GM19397 (cell line): ENCODE measurements around the gene YAF2.
"Not testable (repeated sequence)": the region's sequence is repeated elsewhere in the genome, so short reads cannot be mapped to it uniquely, and the experiment has no call there.

Source experiments
- ATAC-seq: cut with Tn5 transposase; IDR thresholded peaks from one replicate; pipeline ENCODE4 v1.9.1; 2021; ENCODE audit warnings: mild to moderate bottlenecking, moderate library complexity; ENCODE audit not compliant: unreplicated experiment

YAF2 gene

DNA sequence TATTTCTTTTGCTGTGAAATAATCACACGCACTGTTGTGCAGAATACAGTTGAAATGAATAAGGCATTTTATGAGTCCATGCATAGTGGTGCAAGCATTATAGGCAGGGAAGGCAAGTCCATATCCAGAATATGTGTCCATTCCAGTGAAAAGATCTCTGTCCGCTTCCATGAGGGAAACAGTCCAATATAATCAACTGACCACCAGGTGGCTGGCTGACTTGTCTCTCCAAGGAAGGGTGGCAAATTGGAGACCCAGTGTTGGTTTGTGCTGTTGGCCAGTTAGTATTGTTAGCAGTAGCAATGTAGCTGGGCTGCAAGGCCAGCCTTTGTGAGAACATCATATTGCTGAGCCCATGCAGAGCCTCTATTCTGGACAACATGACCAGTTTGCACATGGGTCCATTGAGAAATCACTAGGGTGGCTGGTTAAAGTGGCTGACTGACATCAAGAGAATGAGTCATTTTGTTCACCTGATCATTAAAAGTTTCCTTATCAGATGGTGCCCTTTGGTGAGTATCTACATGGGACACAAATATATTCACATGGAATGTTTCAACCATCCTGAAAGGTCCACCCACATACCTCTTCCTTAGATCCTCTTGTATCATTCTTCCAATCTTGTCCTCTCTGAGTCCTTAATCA lies 17.3 kb upstream of the YAF2 start:
- ATAC-seq = no peak

DNA sequence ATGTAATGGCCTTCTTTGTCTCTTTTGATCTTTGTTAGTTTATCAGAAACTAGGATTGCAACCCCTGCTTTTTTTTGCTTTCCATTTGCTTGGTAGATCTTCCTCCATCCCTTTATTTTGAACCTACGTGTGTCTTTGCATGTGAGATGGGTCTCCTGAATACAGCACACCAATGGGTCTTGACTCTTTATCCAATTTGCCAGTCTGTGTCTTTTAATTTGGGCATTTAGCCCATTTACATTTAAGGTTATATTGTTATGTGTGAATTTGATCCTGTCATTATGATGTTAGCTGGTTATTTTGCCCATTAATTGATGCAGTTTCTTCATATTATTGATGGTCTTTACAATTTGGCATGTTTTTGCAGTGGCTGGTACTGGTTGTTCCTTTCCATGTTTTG lies 14.6 kb upstream of the YAF2 start:
- ATAC-seq = not testable (repeated sequence)

DNA sequence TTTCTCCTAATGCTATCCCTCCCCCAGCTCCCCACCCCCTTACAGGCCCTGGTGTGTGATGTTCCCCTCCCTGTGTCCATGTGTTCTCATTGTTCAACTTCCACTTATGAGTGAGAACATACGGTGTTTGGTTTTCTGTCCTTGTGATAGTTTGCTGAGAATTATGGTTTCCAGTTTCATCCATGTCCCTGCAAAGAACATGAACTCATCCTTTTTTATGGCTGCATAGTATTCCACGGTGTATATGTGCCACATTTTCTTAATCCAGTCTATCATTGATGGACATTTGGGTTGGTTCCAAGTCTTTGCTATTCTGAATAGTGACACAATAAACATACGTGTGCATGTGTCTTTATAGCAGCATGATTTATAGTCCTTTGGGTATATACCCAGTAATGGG lies 11.0 kb upstream of the YAF2 start:
- ATAC-seq = not testable (repeated sequence)

DNA sequence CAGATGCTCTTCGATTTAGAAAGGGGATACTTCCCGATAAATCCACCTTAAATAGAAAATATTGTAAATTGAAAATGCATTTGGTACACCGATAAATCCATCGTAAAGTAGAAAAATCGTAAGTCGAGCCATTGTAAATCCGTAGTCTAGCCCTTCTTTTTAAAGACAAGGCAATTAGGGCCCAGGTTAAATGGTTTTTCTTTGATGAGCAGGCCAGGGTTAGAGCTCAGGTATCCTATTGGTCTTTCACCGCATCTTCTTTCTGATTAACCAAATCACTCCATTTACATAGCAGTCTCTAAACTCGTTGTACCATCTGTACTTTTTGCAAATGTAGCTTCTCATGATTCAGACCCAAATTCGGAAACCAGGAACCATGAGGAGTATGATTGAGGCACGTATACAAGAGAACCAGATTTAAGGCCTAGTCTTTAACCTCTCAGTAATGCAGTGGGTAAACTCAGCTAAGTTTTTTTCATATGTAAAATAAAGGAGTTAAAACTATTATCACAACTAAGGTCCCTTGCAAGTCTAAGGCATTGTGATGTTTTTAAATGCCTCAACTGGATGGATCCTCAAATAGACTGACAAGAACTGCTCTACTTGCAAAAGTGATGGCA lies 2.2 kb upstream of the YAF2 start:
- no peak for ATAC-seq

DNA sequence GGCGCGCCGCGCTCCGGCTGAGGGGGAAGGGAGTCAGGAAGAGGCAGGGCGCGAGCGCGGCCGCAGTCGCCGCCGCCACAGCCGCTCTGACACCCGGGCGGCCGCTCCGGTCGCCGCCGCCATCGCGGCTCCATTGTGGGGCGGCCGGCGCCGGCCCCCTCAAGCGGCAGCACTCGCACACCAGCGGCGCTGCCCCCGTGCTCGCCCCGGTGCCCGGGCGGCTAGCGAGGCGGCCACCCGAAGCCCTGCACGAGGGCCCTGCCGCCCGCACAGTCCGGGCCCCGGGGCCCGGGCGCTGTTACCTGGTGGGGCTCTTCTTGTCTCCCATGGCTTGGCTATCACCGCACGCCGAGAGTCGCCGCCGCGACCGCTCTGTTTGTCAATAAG lies 202 bp downstream of the YAF2 start:
- no peak for ATAC-seq

DNA sequence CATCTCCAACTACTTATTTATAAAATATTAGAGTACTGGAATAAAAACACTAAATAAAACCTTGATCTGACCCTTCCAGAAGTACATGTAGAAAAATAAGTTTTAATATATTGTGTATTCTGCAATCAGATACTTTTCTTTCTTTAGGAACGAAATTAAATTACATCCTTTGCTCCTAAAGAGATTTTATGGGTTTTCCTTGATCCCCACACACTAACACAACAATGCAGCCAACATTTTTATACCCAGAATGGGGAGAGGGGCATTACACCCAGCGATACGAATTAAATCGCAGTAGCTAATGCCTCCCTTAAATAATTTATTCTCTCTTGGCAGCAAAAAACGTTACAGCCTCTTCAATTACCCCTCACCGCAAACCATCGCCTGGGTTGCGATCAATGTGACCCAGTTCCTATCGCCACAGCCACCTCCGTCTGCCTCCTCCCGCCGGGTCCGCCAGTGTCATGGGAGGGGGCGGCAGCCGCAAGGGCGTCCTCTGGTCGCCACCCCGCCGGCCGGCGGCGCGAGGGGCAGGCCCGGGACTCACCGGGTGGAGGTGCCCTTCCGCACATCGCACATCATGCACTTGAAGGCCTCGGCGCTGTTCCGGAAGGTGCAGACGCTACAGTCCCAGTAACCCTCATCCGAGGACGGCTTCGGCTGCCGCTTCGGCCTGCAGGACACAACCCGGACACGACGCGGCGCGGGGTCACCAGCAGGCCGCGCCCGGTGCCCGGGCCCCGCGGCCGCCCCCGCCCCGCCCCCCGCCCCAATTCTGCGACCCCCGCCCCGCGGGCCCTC lies 796 bp downstream of the YAF2 start:
- ATAC-seq = peak; percentile 75

DNA sequence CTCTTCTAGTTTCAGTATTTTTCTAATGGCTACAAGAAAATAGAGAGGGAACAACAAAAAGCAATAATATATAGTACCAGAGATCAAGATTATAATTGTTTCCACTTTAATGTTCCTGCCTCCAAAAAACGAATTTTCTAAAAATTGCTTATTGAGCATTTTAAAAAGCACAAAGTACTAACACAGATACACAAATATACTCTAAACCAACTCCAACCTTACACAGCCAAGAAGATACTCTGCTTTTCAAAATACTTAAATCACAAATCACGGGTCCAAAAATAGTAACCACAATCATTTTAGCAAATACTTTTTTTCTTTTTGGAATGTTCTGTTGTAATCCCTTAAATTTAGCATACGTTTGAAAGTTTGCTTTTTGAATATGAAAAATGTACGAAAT lies 2.0 kb downstream of the YAF2 start:
- ATAC-seq = no peak

DNA sequence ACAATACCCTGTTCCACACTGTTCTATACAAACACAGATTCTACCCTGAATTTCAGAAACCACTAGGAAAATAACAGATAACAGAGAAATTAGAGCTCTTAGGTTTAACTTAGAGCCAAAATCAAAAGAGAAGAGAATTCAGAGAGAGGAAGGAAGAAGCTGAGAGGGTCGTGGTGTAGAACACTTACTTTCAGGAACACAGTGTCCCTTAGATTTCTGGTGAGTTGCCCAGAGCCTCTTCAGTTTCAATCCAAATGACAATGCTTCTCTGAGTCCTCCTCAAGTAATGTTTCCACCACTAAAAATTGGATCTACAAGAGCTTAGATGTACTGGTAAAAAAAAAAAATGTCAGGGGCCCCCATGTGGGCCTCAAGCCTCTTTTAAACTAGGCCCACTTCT lies 2.6 kb downstream of the YAF2 start:
- no peak for ATAC-seq

DNA sequence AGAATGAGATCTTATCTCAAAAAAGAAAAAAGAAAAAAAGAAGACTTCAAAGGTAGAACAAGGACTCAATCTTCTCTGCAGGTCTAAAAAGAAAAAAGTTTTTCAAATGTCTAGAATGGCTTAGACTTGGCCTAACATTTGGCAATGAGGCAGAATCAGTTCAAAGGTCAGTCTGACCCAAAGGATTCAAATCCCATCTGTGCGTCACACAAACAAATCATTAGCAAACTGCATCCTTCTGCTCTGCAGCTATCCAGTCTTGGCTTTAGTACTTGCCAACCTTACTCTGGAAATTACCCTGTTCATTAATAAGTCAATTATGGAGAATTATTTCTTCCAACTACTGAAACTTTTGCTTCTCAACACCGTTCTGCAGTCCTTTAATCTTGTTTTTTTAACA lies 3.1 kb downstream of the YAF2 start:
- ATAC-seq = no peak

DNA sequence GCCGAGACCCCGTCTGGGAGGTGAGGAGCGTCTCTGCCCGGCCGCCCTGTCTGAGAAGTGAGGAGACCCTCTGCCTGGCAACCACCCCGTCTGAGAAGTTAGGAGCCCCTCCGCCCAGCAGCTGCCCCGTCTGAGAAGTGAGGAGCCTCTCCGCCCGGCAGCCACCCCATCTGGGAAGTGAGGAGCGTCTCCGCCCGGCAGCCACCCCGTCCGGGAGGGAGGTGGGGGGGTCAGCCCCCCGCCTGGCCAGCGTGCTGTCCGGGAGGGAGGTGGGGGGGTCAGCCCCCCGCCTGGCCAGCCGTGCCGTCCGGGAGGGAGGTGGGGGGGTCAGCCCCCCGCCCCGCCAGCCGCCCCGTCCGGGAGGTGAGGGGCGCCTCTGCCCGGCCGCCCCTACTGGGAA lies 10.5 kb downstream of the YAF2 start:
- not testable (repeated sequence) for ATAC-seq

DNA sequence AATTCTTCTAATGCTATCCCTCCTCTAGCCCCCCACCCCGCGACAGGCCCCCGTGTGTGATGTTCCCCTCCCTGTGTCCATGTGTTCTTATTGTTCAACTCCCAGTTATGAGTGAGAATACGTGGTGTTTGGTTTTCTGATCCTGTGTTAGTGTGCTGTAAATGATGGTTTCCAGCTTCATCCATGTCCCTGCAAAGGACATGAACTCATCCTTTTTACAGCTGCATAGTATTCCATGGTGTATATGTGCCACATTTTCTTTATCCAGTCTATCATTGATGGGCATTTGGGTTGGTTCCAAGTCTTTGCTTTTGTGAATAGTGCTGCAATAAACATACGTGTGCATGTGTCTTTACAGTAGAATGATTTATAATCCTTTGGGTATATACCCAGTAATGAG lies 13.5 kb downstream of the YAF2 start:
- ATAC-seq = not testable (repeated sequence)

DNA sequence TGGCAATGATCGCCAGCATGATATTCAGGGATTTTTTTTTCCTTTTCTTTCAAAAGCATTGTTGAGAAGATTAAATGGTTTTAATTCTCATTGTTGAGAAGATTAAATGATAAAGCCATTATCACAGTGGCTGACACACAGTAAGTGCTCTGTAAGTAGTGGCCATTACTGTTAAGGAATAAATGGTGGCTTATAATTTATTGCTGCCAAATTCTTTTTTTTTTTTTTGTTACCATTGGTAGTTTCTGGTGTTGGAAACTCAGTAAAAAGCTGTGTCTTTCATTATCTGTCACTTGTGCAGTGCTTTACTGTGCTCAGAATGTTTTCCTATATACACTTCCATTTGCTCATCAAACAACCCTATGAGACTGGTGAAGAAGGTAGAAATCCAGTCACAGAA lies 15.3 kb downstream of the YAF2 start:
- no peak for ATAC-seq

DNA sequence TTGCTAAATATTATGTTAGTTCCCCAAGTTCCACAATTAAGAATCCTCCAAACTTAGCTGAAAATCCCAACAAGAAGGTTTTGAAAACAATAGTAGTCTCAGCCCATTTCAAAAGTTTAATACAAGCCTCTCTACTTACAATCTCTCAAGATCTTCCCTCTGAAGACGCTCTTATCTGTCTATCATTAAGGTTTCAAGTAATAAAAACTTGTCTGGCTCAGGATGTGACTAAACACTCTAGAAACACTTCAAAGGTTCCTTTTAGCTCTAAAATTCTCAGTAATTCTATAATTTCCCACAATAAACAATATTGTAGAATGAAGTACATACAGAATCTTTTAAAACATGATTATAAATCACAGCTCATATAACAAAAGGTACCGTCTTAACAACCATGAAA lies 16.3 kb downstream of the YAF2 start:
- ATAC-seq = no peak

DNA sequence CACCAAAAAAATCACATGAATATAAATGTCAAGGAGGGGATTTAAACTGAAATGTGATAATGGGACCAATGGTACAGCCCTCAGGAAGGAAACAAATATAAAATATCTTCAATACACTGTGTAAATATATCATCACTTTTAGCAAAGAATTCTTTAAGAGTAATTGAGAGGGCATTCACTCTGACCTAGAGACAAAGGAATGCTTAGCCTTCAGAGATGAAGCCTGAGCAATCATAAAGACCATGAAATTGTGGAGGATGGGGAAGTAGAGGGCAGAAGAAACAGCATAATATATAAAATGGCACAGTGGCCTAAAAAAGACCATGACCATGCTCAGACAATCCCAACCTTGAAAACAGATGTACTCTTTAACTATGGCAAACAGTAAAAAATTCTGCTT lies 20.4 kb downstream of the YAF2 start:
- ATAC-seq = no peak

DNA sequence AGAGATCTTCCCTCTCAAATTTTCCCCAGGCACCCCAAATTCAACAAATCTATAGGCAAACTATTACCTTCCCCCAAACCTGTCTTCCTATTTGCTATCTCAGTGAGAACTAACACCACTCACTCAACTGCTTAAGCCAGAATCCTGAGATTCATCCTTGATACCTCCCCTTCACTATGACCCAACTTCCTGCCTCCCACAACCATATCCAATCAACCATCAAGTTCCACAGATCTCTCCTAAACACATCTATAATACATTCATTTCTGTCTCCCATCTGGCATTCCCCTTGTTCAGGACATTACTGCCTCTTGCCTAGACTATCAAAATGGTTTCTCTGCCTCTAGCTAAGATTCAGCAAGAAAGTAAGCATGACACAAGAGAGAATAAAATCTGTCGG lies 21.3 kb downstream of the YAF2 start:
- ATAC-seq = no peak

DNA sequence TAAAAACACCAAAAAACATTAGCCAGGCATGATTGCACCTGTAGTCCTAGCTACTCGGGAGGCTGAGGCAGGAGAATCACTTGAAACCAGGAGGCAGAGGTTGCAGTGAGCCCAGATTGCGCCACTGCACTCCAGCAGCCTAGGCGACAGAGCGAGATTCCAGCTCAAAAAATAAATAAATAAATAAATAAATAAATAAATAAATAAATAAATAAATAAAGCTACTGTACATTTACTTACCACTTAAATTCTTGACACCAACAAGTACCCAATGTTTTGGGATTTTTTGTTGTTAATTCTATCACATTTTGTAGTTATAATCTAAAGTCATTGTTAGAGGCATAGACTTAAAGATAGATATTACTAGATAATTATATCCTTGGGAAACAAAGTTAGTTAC lies 22.3 kb downstream of the YAF2 start:
- ATAC-seq = not testable (repeated sequence)

DNA sequence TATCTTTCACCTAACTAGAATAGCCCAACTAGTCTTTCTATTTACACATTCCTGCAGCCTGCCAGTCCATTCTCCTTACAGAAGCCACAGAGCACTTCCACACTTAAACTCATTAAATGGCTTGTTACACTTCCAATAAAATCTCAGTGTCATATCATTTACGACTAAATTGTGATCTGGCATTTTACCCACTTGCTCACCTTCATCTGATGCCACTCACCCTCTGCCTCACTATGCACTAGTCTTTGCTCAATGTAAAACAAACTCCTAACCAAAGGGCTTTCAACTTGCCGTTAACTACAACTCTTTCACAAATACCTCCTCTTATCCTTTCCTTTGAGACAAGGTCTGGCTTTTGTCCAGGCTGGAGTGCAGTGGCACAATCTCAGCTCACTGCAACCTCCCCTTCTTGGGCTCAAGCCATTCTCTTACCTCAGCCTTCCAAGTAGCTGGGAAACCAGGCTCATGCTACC lies 24.1 kb downstream of the YAF2 start:
- no peak for ATAC-seq

DNA sequence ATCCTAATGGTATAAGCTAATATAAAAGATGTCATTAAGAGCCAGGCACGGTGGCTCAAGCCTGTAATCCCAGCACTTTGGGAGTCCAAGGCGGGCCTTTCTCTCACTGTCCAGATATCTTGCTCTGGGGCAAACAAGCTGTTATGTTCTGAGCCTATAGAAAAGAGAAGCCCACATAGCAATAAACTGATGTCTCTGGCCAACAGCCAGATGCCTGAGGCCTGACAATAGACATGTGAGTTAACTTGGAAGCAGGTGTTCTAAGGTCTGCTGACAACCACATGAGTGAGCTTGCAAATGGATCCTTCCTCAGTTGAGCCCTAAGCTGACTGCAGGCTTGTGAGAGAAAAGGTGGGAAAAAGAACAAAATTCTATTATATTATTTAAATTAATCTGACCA lies 25.0 kb downstream of the YAF2 start:
- no peak for ATAC-seq

DNA sequence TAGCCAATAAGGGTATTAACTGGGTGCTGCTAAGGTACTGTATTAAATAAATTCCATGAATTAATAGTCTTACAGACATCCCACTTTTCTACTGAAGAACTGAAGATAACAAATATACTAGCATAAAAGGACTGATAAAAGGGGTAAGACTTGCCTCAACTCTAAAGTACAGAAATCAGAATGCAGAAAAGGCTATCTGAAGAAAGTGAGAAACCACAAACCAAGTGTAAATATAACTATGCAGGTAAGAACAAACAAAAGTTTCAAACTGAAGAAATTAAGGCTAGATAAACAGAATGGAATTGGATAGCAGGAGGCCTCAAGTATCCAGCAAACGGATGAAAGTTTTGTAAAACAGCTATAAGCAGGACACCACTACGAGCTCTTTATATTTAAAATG lies 29.5 kb downstream of the YAF2 start:
- no peak for ATAC-seq

DNA sequence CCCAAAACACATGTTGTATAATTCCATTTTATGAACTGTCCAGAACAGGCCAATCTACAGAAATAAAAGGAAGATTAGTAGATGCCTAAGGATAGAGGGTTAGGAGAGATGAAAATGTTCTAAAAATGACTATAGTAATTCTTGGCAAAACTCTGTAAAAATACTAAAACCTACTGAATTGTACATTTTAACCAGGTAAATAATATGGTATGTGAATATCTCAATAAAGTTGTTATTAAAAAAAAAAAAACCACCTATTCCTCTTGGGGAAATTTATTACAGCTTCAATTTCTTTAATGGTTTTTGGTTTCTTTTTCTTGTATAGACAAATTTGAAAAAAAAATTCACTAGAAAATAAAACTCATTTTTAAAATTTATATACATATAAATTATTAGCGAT lies 33.2 kb downstream of the YAF2 start:
- no peak for ATAC-seq

DNA sequence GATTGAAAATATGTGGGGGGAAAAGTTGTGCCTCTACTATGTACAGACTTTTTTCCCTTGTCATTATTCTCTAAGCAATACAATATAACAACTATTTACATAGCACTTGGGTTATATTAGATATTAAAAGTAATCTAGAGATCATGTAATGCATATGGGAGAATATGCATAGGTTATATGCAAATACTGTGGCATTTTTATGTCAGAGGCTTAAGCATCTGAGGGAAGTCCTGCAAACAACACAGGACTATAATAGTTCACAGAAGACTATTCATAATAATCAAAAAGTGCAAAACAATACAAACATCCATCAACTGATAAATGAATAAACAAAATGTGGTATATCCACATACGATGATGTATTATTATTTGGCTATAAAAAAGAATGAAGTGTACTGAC lies 33.7 kb downstream of the YAF2 start:
- ATAC-seq = no peak

DNA sequence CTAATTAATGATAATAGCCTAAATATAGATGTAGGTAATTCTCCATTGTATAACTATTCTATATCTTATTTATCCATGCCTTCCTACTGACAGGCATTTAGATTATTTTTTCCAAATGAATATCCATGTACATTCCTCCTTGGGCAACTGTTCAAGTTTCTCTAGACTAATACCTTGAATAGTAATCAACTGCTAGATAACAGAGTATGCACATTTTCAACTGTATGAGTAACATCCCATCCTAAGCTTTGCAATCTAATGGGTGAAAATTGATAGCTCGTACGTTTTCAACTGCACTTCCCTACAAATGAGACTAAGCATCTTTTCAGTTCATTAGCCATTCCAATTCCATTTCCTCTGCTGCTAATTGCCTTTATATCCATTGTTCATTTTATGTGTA lies 37.0 kb downstream of the YAF2 start:
- no peak for ATAC-seq
